HUDEP-2 (cell line): ENCODE results near the gene BMP8A.
A peak's percentile ranks its signal among the peaks of the same experiment; 100 is the strongest.
"Not testable (repeated sequence)": the region's sequence is repeated elsewhere in the genome, so short reads cannot be mapped to it uniquely, and the experiment has no call there.

Source experiments
- DNase-seq, 76 experiments: peaks; one replicate each; lab custom pipeline; 2025; ENCODE audit not compliant: unreplicated experiment in 76 of 76; lab: John Stamatoyannopoulos, UW

The BMP8A gene

GRCh38 chr1:39491146-39491921 is at the start of gene BMP8A:
Gene BMP8A (plus strand): TSS chr1:39491636. CDS start chr1:39491992, 356 bp downstream.
- DNase-seq, result peak in 36 of 76 experiments; percentile 4 to 69 (median 27)

GRCh38 chr1:39441797-39442196 is 49.6 kb upstream of the BMP8A start:
- DNase-seq, result no peak

GRCh38 chr1:39445573-39445972 is 45.9 kb upstream of the BMP8A start:
- DNase-seq, result no peak

- DNase-seq, result no peak
These were observed 44.4 kb upstream of the BMP8A start for GRCh38 chr1:39446986-39447567.

GRCh38 chr1:39450041-39450440 is 41.4 kb upstream of the BMP8A start:
- DNase-seq, result not testable (repeated sequence)

- DNase-seq, result no peak
These were observed 40.4 kb upstream of the BMP8A start for GRCh38 chr1:39450956-39451606.

GRCh38 chr1:39452081-39452480 is 39.4 kb upstream of the BMP8A start:
- no peak for DNase-seq

GRCh38 chr1:39452540-39452939 is 38.9 kb upstream of the BMP8A start:
- no peak for DNase-seq

- DNase-seq, result no peak
These were observed 37.8 kb upstream of the BMP8A start for GRCh38 chr1:39453603-39454002.

- DNase-seq, result no peak
These were observed 32.4 kb upstream of the BMP8A start for GRCh38 chr1:39458991-39459390.

- no peak for DNase-seq
These were observed 29.4 kb upstream of the BMP8A start for GRCh38 chr1:39462074-39462473.

GRCh38 chr1:39466413-39467107 is 24.9 kb upstream of the BMP8A start:
- DNase-seq, result no peak

GRCh38 chr1:39467108-39467720 is 24.2 kb upstream of the BMP8A start:
- not testable (repeated sequence) for DNase-seq

- DNase-seq, result no peak
These were observed 22.3 kb upstream of the BMP8A start for GRCh38 chr1:39469150-39469549.

GRCh38 chr1:39470040-39470439 is 21.4 kb upstream of the BMP8A start:
- DNase-seq, result no peak

GRCh38 chr1:39472826-39473225 is 18.6 kb upstream of the BMP8A start:
- DNase-seq, result no peak

GRCh38 chr1:39473324-39473723 is 18.1 kb upstream of the BMP8A start:
- no peak for DNase-seq

GRCh38 chr1:39474810-39475209 is 16.6 kb upstream of the BMP8A start:
- no peak for DNase-seq

- DNase-seq, result not testable (repeated sequence)
These were observed 15.9 kb upstream of the BMP8A start for GRCh38 chr1:39475551-39475950.

- no peak for DNase-seq
These were observed 13.1 kb upstream of the BMP8A start for GRCh38 chr1:39478126-39478915.
